HUES64 (cell line): Measurements from ENCODE around the gene CFAP20DC. TPM values are rescaled to one million over a fixed set of nuclear protein-coding genes. Genes with fewer than 3 reads are reported as not detected.
"Not testable (repeated sequence)": the region's sequence is repeated elsewhere in the genome, so short reads cannot be mapped to it uniquely, and the experiment has no call there.

Experiments used
- H3K27ac ChIP-seq: 2 replicates; pipeline ENCODE4 v1.7.0; 2013; ENCODE audit warnings: low read depth, low read length, inconsistent platforms
- H3K27me3 ChIP-seq: 2 replicates; pipeline ENCODE4 v1.6.1; 2013; ENCODE audit warnings: mild to moderate bottlenecking, low read length; ENCODE audit not compliant: insufficient read depth
- H3K36me3 ChIP-seq: 2 replicates; pipeline ENCODE4 v1.6.1; 2013; ENCODE audit warnings: mild to moderate bottlenecking, low read length; ENCODE audit not compliant: insufficient read depth
- H3K4me1 ChIP-seq: 2 replicates; pipeline ENCODE4 v1.6.1; 2013; ENCODE audit warnings: mild to moderate bottlenecking, low read length, moderate library complexity; ENCODE audit not compliant: insufficient read depth
- H3K4me3 ChIP-seq: 2 replicates; pipeline ENCODE4 v1.5.1; 2013; ENCODE audit warnings: mild to moderate bottlenecking, low read length, moderate library complexity
- H3K9ac ChIP-seq: 2 replicates; pipeline ENCODE4 v1.6.1; 2013; ENCODE audit warnings: mild to moderate bottlenecking, low read depth, low read length
- H3K9me3 ChIP-seq: 2 replicates; pipeline ENCODE4 v1.6.1; 2013; ENCODE audit warnings: low read depth, low read length; ENCODE audit not compliant: insufficient read depth
- WGBS: fragments of 150-250, 120-280 bp; methylation state at CpG from one replicate; pipeline ENCODE4 v1.1.7; 2013; ENCODE audit warnings: missing lambda C conversion rate; 5-methylcytosine and 5-hydroxymethylcytosine counted together
- polyA plus RNA-seq, 2 experiments: library from polyadenylated mRNA; stranded (reverse); fragments of 50-300 nt; gene quantifications; one replicate each; pipeline ENCODE4 v1.2.3, GENCODE V29; 2013

CFAP20DC gene
- polyA plus RNA-seq (2013, experiment 1 of 2) = 5.0 TPM
- polyA plus RNA-seq (2013, experiment 2 of 2) = 6.3 TPM

GRCh38 chr3:59049671-59050331 is at the start of gene CFAP20DC:
TSS of gene CFAP20DC (minus strand) at chr3:59050025. CDS start at chr3:59049631, 394 bp downstream.
- H3K4me3 ChIP-seq = peak within 1 kb of the TSS; percentile 72
- H3K9me3 ChIP-seq = no peaks in the 10 kb centered on the region
- H3K36me3 ChIP-seq = peaks cover 8% of the 10 kb centered on the region; the same call in 1 of the 2 replicates
- WGBS = 1% methylated on average over 59 of the region's 60 CpGs
- peak within 1 kb of the TSS; percentile 76 for H3K9ac ChIP-seq
- peak within 1 kb of the TSS; percentile 38; the same call in 1 of the 2 replicates for H3K27ac ChIP-seq
- H3K4me1 ChIP-seq = peaks cover 17% of the 10 kb centered on the region; the same call in 1 of the 2 replicates
- no peaks in the 10 kb centered on the region for H3K27me3 ChIP-seq

- H3K27me3 ChIP-seq = peaks cover 24% of the 10 kb centered on the region; the same call in 1 of the 2 replicates
- 86% methylated on average over 1 of the region's 1 CpG for WGBS
- H3K36me3 ChIP-seq, H3K4me1 ChIP-seq, H3K9ac ChIP-seq, H3K9me3 ChIP-seq, H3K4me3 ChIP-seq, H3K27ac ChIP-seq: not testable (repeated sequence)
These were observed 48.7 kb upstream of the CFAP20DC start for GRCh38 chr3:59098516-59098915.

DNA sequence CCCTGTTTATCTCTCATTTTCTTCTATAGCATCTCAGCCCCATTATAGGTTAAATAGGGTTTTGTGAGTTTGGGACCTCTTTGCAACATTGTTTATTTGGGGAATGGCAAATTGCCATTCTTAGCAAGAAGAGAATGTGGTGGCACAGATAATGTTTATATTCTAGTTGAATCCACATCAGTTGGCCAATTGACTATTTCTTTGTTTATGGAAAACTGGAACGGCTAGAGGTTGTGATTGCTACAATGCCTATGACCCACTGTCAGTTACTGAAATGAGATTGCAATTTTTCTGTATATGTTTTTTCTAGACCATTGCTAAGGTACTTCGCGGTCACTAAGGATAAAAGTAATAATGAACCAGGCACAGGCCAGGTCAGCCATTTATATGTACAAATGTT is 44.6 kb upstream of the CFAP20DC start:
- Histone ChIP-seq H3K27ac (no peak overlapping the region), H3K36me3 (no peaks in the 10 kb centered on the region), H3K9ac (no peak overlapping the region), H3K9me3 (no peaks in the 10 kb centered on the region), H3K27me3 (peaks cover 35% of the 10 kb centered on the region; the same call in 1 of the 2 replicates), H3K4me3 (no peak overlapping the region), H3K4me1 (peaks cover 10% of the 10 kb centered on the region)
- WGBS = 90% methylated on average over 3 of the region's 3 CpGs

DNA sequence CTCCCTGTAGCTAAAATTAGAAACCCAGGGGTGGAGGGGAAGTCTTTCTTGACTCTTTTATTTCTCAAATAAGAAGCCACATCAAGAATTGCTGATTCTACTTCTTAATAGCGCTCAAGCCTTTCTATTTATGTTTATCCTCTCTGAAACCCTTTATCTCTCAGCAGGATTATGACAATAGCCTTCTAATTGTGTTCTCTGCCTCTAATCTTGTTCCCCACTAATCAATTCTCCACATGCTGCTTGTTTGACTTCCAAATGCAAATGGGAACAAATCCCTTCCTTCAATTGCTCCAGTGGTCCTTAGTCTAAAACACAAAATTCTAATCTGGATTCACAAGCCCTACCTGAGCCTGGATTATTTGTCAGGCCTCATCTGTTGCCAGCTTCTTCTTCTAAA is 43.7 kb upstream of the CFAP20DC start:
- Histone ChIP-seq H3K9me3 (no peaks in the 10 kb centered on the region), H3K4me3 (no peak overlapping the region), H3K9ac (no peak overlapping the region), H3K27me3 (peaks cover 35% of the 10 kb centered on the region; the same call in 1 of the 2 replicates), H3K36me3 (no peaks in the 10 kb centered on the region), H3K4me1 (peaks cover 10% of the 10 kb centered on the region), H3K27ac (no peak overlapping the region)
- 61% methylated on average over 1 of the region's 1 CpG for WGBS

DNA sequence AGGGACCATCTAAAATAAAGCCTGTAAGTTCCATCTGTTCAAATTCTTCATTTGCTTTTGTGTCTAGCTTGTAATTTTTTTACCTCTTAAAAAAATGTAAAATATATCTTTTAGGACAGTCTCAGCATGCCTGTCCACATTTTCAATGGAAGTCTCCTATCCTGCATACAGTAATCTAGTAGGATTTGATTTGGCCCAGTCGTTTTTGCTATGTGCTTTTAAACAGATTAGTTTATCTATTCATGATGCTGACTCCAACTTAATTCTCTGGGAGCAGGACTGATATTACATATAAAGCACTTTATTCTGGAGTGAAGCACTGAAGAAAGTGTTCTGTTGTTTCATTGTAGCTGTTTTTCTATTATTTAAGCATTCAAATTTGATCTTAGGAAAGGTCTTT is 38.9 kb upstream of the CFAP20DC start:
- Histone ChIP-seq H3K4me3 (no peak overlapping the region), H3K27me3 (peaks cover 14% of the 10 kb centered on the region; the same call in 1 of the 2 replicates), H3K9ac (no peak overlapping the region), H3K27ac (no peak overlapping the region), H3K4me1 (peaks cover 6% of the 10 kb centered on the region), H3K36me3 (no peaks in the 10 kb centered on the region), H3K9me3 (no peaks in the 10 kb centered on the region)
- WGBS = 100% methylated on average over 1 of the region's 1 CpG

DNA sequence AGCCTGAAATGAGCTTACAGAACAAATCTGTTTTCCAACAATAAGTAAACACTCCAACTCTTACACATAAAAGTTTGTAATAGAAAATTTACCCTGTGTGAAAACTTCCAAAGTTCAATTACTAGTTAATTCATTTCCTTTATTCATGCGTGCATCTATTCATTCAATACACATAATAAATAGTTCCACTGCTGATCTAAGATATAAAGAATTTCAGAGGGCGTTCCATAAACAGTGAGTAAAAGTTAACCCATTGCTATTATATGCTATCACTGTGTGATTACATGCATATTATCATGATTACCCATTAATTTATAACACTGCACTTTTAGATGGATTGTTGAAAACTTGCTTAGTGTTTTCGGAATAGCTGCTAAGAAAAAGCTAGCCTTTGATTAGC is 36.2 kb upstream of the CFAP20DC start:
- H3K4me3 ChIP-seq = no peak overlapping the region
- H3K36me3 ChIP-seq = no peaks in the 10 kb centered on the region
- no peak overlapping the region for H3K9ac ChIP-seq
- no peaks in the 10 kb centered on the region for H3K9me3 ChIP-seq
- WGBS = 100% methylated on average over 2 of the region's 3 CpGs
- H3K27me3 ChIP-seq = peaks cover 3% of the 10 kb centered on the region; the same call in 1 of the 2 replicates
- H3K27ac ChIP-seq = no peak overlapping the region
- H3K4me1 ChIP-seq = no peaks in the 10 kb centered on the region

DNA sequence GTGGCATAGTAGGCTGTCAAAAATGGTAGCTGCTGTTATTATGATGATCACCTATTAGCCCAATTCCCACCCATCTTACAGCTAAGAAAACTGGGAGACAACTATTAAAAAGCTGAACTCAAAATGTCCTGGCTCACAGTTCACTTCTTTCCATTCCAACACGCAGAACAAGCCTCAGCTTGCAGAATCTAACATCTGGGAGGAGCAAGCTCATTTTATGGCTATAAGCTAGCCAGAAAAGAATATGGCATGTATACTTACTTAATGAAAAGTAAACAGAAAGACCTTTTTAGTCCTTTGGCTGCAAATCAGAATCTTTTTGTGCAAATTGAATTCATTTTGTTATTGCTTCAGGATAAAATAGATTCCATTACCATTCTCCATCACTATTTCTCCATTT is 34.8 kb upstream of the CFAP20DC start:
- H3K4me1 ChIP-seq = no peaks in the 10 kb centered on the region
- no peaks in the 10 kb centered on the region for H3K36me3 ChIP-seq
- no peak overlapping the region for H3K4me3 ChIP-seq
- H3K27me3 ChIP-seq = no peaks in the 10 kb centered on the region
- no peaks in the 10 kb centered on the region for H3K9me3 ChIP-seq
- no peak overlapping the region for H3K27ac ChIP-seq
- 81% methylated on average over 1 of the region's 1 CpG for WGBS
- H3K9ac ChIP-seq = no peak overlapping the region

GRCh38 chr3:59082106-59082505 is 32.3 kb upstream of the CFAP20DC start:
- H3K9me3 ChIP-seq = no peaks in the 10 kb centered on the region
- H3K9ac ChIP-seq = no peak overlapping the region
- no peaks in the 10 kb centered on the region for H3K4me1 ChIP-seq
- H3K4me3 ChIP-seq = no peak overlapping the region
- 90% methylated on average over 4 of the region's 4 CpGs for WGBS
- H3K36me3 ChIP-seq = no peaks in the 10 kb centered on the region
- no peaks in the 10 kb centered on the region for H3K27me3 ChIP-seq
- no peak overlapping the region for H3K27ac ChIP-seq

DNA sequence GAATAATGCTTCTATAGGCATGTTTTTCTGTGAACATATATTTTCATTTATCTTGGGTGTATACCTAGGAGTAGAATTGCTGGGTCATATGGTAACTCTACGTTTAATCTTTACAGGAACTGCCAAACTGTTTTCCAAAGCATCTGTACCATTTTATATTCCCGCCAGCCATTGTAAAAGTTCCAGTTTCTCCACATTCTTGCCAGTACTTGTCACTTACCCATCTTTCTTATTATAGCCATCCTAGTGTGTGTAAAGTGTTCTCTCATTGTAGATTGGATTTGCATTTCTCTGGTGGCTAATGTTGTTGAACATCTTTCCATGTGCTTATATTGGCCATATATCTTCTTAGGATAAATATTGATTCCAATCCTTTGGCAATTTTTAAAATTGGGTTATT is 31.2 kb upstream of the CFAP20DC start:
- WGBS = 95% methylated on average over 2 of the region's 2 CpGs
- no peak overlapping the region for H3K9ac ChIP-seq
- H3K36me3 ChIP-seq = no peaks in the 10 kb centered on the region
- no peak overlapping the region for H3K4me3 ChIP-seq
- H3K9me3 ChIP-seq = no peaks in the 10 kb centered on the region
- H3K27me3 ChIP-seq = no peaks in the 10 kb centered on the region
- no peak overlapping the region for H3K27ac ChIP-seq
- no peaks in the 10 kb centered on the region for H3K4me1 ChIP-seq

GRCh38 chr3:59079962-59080361 is 30.1 kb upstream of the CFAP20DC start:
- H3K9ac ChIP-seq = no peak overlapping the region
- no peaks in the 10 kb centered on the region for H3K27me3 ChIP-seq
- WGBS = 71% methylated on average over 1 of the region's 1 CpG
- no peak overlapping the region for H3K4me3 ChIP-seq
- no peaks in the 10 kb centered on the region for H3K4me1 ChIP-seq
- no peak overlapping the region for H3K27ac ChIP-seq
- H3K9me3 ChIP-seq = no peaks in the 10 kb centered on the region
- no peaks in the 10 kb centered on the region for H3K36me3 ChIP-seq

GRCh38 chr3:59074764-59075163 is 24.9 kb upstream of the CFAP20DC start:
- H3K9me3 ChIP-seq = no peaks in the 10 kb centered on the region
- no peaks in the 10 kb centered on the region for H3K27me3 ChIP-seq
- no peaks in the 10 kb centered on the region for H3K36me3 ChIP-seq
- H3K4me1 ChIP-seq = peaks cover 4% of the 10 kb centered on the region; the same call in 1 of the 2 replicates
- H3K4me3 ChIP-seq = no peak overlapping the region
- no peak overlapping the region for H3K9ac ChIP-seq
- H3K27ac ChIP-seq = no peak overlapping the region
